22Rv1 (cell line): Measurements from ENCODE around the gene DRC1.

Source experiments
- CTCF ChIP-seq: fragments of 450-650 bp; IDR thresholded peaks from 2 replicates; pipeline ENCODE4 v1.5.1; 2017; ENCODE audit warnings: mild to moderate bottlenecking
- ZFX ChIP-seq: fragments of 450-650 bp; IDR thresholded peaks from 2 replicates; pipeline ENCODE4 v1.6.1; 2017; ENCODE audit warnings: antibody characterized with exemption, borderline replicate concordance

DNA sequence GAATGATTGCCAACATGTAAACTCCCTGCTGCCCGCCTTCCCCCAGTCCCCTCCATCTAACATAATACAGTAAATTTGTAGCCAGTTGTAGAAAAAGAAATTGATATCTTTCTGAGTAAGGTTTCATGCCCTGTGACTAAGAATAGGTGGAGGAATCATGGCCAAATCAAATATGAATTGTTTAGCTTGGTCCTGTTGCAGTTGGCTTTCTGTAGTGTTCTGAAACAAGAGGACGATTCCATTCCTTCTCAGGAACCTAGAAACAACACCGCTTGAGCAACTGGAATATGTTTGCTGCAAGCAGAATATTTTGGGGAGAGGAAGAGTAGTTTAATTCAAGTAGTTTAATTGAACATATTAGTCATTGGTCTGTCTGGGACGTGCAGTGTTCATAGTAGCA lies 7.0 kb upstream of the DRC1 start:
- TF ChIP-seq CTCF (no peak), ZFX (no peak)
